Dermis lymphatic vessel endothelial cell (primary cell): ENCODE results near the gene FAM43B. TPM values are rescaled to one million over a fixed set of nuclear protein-coding genes. Genes with fewer than 3 reads are reported as not detected.

Source experiments
- total RNA-seq: library from RNA; depleted of rRNA; stranded (reverse); fragments of >200 nt; gene quantifications from 2 replicates; pipeline ENCODE4 v1.2.1, GENCODE V29; 2014

Gene FAM43B, protein sequence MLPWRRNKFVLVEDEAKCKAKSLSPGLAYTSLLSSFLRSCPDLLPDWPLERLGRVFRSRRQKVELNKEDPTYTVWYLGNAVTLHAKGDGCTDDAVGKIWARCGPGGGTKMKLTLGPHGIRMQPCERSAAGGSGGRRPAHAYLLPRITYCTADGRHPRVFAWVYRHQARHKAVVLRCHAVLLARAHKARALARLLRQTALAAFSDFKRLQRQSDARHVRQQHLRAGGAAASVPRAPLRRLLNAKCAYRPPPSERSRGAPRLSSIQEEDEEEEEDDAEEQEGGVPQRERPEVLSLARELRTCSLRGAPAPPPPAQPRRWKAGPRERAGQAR
- total RNA-seq, result not detected in 2 replicates

DNA sequence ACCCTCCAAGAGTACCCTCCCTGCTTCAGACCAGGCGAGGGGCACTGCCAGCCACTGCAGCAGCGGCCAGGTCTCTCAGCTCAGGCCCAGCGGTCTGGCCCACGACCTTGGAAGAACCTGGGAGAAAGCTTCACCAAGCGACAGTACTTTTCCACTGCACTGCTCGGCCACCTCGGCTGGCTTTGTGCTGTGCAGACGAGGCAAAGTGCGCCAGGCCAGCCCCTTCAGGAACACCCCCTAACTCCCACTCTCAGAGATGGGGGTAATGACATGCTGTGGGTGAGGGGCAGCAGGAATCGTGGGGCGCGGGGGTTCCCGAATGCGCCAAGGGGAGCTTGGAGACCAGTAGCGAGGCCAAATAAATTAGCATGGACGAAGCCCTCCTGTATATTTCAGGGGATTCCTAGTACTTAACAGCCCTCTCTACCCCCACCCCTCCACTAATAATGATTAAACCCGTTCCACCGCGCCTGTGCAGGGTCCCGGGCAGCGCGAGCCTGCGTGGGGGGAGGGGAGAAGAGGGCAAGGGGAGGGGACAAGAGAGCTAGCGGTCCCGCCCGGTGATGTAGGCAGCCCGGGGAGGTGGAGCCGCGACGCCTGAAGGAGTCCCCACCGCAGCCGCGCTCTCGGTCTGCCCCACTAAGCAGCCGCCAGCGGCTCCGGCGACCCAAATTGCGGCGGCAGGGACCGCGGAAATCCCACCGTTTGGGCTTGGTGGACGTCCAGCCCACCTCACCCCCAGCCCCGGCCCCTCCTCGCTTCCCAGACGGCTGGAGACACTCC lies at the start of gene FAM43B:
Gene FAM43B, plus strand, starts transcription at position 629 of the 783 bp plus-strand sequence. CDS start 401 bp downstream, outside the sequence.

GRCh38 chr1:20507564-20508410 lies 44.6 kb upstream of the FAM43B start, which contains the start of gene MUL1:
MUL1 (minus strand) TSS chr1:20508151; CDS start chr1:20508024, 127 bp downstream.

DNA sequence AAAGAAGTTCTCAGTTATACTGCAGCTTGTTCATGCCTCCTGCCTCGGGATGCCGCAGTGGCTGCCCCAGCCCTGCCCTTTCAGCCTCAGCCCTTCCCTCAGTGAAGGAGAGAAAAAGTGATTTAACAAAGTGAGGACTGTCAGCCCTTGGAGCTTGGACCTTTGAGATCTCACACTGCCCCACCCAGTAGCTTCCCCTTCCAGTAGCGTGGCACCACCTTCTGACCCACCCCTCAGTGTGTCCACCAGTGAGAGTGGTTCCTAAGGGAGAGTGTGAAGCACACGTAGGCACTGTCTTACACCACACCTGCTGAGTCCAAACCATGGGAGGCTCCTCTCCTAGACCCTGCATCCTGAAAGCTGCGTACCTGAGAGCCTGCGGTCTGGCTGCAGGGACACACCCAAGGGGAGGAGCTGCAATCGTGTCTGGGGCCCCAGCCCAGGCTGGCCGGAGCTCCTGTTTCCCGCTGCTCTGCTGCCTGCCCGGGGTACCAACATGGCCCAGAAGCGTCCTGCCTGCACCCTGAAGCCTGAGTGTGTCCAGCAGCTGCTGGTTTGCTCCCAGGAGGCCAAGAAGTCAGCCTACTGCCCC lies 36.4 kb downstream of the FAM43B start, which contains the start of gene CDA:
Gene CDA, plus strand, starts transcription at position 464 of the 592 bp plus-strand sequence. Its CDS starts 33 bp downstream, at position 497.

Other genes with a start within 250 kb of the FAM43B start
- gene CAMK2N1, start 66.4 kb upstream of the FAM43B start, total RNA-seq, result 0.33 and 0.60 TPM in 2 replicates
- 22.2 and 28.0 TPM in 2 replicates for gene MUL1, start 44.4 kb upstream of the FAM43B start, total RNA-seq
- 0.43 and 0.95 TPM in 2 replicates for gene CDA, start 36.5 kb downstream of the FAM43B start, total RNA-seq
- 79.5 and 96.4 TPM in 2 replicates for gene PINK1, start 80.9 kb downstream of the FAM43B start, total RNA-seq
- 319 and 341 TPM in 2 replicates for gene DDOST, start 108.8 kb downstream of the FAM43B start, total RNA-seq
- 23.4 and 24.5 TPM in 2 replicates for gene KIF17, start 165.4 kb downstream of the FAM43B start, total RNA-seq
- gene SH2D5, start 180.1 kb downstream of the FAM43B start, total RNA-seq, result 0.11 and 0.17 TPM in 2 replicates
- 218 and 251 TPM in 2 replicates for gene HP1BP3, start 234.7 kb downstream of the FAM43B start, total RNA-seq